WERI-Rb-1 (cell line): ENCODE results near the gene SH3TC1.
A peak's percentile ranks its signal among the peaks of the same experiment; 100 is the strongest.

Source experiments
- DNase-seq: peaks from one replicate; pipeline ENCODE4 v3.0.0-alpha.2; 2020
- H3K27ac ChIP-seq: fragments of 250-450 bp; sonication (Bioruptor Pico); 2 replicates; pipeline ENCODE4 v1.5.1; 2020; ENCODE audit warnings: mild to moderate bottlenecking, moderate library complexity
- H3K27me3 ChIP-seq: fragments of 250-450 bp; sonication (Bioruptor Pico); 2 replicates; pipeline ENCODE4 v1.5.1; 2021; ENCODE audit warnings: mild to moderate bottlenecking, low read depth, moderate library complexity; ENCODE audit not compliant: insufficient read depth, severe bottlenecking
- H3K36me3 ChIP-seq: fragments of 250-450 bp; sonication (Bioruptor Pico); 2 replicates; pipeline ENCODE4 v1.5.1; 2020; ENCODE audit warnings: mild to moderate bottlenecking, moderate library complexity
- H3K4me3 ChIP-seq: 2 replicates; pipeline ENCODE4 v1.5.1; 2011; ENCODE audit warnings: low read depth, mild to moderate bottlenecking, control low read depth, low read length
- H3K9me3 ChIP-seq: fragments of 250-450 bp; sonication (Bioruptor Pico); 2 replicates; pipeline ENCODE4 v1.5.1; 2021; ENCODE audit warnings: mild to moderate bottlenecking, moderate library complexity; ENCODE audit not compliant: severe bottlenecking
- TF ChIP-seq, protein P1 (sequence below): IDR thresholded peaks from 2 replicates; pipeline ENCODE4 v1.5.1; 2011; ENCODE audit warnings: low read depth, mild to moderate bottlenecking, control low read depth, inconsistent platforms, low read length

Gene SH3TC1

DNA sequence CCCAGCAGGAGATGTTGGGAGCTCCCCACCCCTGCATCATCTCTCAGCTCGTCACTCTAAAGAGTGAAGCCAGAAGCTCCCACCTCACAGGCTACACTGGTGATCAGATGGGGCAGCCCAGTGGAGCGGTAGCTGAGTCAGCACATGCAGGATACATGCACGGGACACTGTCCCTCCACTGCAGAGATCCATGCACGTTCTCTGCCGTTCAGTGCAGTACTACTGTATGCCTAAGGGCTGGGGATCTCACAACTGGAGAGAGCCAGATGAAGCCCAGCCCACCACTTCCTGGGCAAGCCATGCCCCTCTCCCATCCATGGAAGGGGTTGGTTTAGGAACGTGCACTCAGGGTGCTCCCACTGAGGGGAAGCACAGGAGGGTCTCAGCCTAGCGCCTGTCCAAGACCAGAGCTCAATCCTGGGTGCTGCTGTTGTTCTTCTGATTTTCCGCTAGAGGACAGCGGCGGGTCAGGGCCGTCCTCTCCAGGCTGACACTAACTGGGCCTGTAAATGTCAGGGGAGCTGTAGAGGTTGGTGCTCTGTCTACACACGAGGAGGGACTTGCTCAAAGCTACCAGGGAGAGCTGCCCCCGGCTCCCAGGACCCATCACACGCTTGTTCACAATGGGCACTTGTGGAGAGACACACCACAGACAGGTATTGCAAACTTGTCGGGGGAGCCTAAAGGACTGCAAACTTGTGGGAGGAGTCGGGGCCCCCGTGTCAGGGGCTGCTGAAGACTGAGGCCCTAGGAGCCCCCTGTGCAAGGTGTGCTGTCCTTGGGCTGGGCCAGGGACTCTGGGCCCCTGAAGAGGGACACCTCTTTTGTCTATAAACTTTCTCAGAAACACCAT lies 22.3 kb upstream of the SH3TC1 start:
- Histone ChIP-seq H3K4me3 (no peak overlapping the region), H3K36me3 (no peaks in the 10 kb centered on the region), H3K27me3 (no peaks in the 10 kb centered on the region), H3K27ac (no peak overlapping the region), H3K9me3 (no peaks in the 10 kb centered on the region)
- DNase-seq = peak; percentile 64
- TF ChIP-seq, protein P1, sequence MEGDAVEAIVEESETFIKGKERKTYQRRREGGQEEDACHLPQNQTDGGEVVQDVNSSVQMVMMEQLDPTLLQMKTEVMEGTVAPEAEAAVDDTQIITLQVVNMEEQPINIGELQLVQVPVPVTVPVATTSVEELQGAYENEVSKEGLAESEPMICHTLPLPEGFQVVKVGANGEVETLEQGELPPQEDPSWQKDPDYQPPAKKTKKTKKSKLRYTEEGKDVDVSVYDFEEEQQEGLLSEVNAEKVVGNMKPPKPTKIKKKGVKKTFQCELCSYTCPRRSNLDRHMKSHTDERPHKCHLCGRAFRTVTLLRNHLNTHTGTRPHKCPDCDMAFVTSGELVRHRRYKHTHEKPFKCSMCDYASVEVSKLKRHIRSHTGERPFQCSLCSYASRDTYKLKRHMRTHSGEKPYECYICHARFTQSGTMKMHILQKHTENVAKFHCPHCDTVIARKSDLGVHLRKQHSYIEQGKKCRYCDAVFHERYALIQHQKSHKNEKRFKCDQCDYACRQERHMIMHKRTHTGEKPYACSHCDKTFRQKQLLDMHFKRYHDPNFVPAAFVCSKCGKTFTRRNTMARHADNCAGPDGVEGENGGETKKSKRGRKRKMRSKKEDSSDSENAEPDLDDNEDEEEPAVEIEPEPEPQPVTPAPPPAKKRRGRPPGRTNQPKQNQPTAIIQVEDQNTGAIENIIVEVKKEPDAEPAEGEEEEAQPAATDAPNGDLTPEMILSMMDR = peak; percentile 99

DNA sequence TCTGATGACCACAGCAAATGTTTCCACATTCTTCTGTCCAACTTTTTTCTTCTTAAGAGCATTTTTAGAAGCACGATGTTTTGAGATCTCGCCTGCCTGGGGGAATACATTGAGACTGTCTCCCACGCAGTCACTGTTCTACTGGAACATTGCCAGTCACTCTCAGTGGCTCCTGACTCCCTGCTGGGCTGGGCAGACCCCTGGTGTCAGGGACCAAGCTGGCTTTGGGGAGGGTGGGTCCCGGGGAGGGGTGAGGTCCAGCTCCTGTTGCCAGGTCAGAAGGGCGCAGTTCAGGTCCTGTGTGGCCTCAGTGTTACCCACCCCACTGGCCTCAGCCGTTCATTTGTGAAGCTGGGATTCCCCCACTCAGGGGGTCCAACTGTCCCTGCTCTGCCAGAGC lies 21.5 kb upstream of the SH3TC1 start:
- DNase-seq = no peak
- TF ChIP-seq, protein P1 = no peak
- no peaks in the 10 kb centered on the region for H3K27me3 ChIP-seq
- no peaks in the 10 kb centered on the region for H3K9me3 ChIP-seq
- H3K36me3 ChIP-seq = no peaks in the 10 kb centered on the region
- no peak overlapping the region for H3K27ac ChIP-seq
- H3K4me3 ChIP-seq = no peak overlapping the region

DNA sequence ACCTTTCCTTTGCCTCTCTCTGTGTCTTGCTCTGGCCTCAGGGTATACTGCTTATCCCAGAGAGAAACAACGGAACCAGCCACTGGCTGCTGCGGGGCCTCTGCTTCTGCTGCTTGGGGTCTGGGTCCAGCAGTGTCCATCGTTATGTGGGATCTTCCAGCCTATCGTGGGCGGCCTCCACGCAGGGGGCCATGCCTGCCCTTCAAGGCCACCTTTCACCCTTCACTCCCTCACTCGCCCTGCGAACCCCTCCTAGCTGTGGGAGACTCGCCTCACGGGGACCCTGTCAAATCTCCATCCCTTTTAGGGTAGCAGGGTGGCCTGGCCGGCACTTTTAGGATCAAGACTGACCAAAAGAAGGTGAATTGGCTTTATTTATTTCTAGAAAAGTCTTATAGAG lies 21.1 kb upstream of the SH3TC1 start:
- TF ChIP-seq, protein P1 = no peak
- Histone ChIP-seq H3K27me3 (no peaks in the 10 kb centered on the region), H3K9me3 (no peaks in the 10 kb centered on the region), H3K36me3 (no peaks in the 10 kb centered on the region), H3K4me3 (no peak overlapping the region), H3K27ac (no peak overlapping the region)
- no peak for DNase-seq

DNA sequence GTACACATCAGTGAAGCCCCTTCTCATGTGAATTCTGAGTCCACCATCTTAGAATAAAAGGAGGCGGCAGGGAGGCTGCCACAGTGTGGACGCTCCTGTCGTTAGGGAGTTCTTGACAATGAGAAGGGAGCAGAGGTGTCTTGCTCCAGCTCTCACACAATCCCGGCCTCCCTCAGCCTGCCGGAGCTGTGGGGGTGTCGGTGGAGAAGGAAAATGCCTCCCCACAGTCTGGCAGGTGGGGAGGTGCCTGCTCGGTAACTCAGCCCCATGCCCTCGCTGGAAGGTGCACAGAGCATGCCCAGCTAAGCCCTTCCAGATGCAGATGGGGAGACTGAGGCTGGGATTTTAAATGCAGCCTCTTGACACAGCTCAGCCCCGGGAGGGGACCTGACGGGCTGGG lies 20.0 kb upstream of the SH3TC1 start:
- DNase-seq = no peak
- Histone ChIP-seq H3K27ac (no peak overlapping the region), H3K36me3 (no peaks in the 10 kb centered on the region), H3K9me3 (no peaks in the 10 kb centered on the region), H3K4me3 (no peak overlapping the region), H3K27me3 (no peaks in the 10 kb centered on the region)
- TF ChIP-seq, protein P1 = no peak

DNA sequence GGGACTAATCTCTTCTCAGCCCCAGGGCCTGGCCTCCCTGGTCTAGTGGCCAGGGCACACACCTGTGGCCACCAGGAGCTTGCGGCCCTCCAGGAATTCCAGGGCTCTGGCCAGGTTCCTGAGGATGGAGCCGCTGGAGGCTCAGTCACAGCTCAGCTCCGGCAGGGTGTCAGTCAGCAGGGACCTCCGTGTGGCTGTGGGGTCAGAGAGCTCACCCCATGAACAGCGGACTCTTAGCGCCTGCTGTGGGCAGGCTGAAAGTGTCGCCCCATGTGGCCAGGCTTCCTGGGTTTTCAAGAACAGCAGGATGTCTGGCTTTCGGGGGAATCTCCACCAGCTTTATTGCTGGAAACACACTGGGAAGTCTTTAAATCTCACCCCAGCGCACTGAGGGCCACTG lies 19.3 kb upstream of the SH3TC1 start:
- Histone ChIP-seq H3K27ac (no peak overlapping the region), H3K27me3 (no peaks in the 10 kb centered on the region), H3K4me3 (no peak overlapping the region), H3K36me3 (no peaks in the 10 kb centered on the region), H3K9me3 (no peaks in the 10 kb centered on the region)
- no peak for DNase-seq
- TF ChIP-seq, protein P1 = no peak
